ENCODE measurements around the gene TSSC4.

DNA sequence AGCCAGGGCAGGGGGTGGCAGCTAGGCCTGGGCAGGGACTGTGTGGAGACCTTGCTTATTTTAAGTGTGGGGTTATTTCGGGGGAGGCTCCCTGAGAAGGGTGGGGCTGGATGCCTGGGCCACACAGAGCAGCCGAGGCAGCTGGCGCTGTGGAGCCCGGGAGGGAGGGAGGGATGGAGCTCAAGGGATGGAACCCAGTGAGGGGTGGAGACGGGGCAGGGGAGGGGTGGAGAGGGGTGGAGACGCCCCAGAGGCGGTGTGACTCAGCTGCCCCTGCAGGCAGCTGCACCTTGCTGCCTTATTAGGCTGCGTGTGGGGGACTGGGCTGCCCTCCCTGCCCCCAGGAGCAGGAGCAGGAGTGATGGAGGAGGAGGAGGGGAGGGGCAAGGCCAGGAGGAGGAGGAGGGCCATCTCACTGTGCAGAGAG lies 9.8 kb upstream of the TSSC4 start:
- TF ChIP-seq, protein P1, sequence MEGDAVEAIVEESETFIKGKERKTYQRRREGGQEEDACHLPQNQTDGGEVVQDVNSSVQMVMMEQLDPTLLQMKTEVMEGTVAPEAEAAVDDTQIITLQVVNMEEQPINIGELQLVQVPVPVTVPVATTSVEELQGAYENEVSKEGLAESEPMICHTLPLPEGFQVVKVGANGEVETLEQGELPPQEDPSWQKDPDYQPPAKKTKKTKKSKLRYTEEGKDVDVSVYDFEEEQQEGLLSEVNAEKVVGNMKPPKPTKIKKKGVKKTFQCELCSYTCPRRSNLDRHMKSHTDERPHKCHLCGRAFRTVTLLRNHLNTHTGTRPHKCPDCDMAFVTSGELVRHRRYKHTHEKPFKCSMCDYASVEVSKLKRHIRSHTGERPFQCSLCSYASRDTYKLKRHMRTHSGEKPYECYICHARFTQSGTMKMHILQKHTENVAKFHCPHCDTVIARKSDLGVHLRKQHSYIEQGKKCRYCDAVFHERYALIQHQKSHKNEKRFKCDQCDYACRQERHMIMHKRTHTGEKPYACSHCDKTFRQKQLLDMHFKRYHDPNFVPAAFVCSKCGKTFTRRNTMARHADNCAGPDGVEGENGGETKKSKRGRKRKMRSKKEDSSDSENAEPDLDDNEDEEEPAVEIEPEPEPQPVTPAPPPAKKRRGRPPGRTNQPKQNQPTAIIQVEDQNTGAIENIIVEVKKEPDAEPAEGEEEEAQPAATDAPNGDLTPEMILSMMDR (tag by site-specific recombination; IDR thresholded peaks at IDR 0.05) = no peak
- TF ChIP-seq, protein P2, sequence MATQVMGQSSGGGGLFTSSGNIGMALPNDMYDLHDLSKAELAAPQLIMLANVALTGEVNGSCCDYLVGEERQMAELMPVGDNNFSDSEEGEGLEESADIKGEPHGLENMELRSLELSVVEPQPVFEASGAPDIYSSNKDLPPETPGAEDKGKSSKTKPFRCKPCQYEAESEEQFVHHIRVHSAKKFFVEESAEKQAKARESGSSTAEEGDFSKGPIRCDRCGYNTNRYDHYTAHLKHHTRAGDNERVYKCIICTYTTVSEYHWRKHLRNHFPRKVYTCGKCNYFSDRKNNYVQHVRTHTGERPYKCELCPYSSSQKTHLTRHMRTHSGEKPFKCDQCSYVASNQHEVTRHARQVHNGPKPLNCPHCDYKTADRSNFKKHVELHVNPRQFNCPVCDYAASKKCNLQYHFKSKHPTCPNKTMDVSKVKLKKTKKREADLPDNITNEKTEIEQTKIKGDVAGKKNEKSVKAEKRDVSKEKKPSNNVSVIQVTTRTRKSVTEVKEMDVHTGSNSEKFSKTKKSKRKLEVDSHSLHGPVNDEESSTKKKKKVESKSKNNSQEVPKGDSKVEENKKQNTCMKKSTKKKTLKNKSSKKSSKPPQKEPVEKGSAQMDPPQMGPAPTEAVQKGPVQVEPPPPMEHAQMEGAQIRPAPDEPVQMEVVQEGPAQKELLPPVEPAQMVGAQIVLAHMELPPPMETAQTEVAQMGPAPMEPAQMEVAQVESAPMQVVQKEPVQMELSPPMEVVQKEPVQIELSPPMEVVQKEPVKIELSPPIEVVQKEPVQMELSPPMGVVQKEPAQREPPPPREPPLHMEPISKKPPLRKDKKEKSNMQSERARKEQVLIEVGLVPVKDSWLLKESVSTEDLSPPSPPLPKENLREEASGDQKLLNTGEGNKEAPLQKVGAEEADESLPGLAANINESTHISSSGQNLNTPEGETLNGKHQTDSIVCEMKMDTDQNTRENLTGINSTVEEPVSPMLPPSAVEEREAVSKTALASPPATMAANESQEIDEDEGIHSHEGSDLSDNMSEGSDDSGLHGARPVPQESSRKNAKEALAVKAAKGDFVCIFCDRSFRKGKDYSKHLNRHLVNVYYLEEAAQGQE (tag by site-specific recombination; IDR thresholded peaks at IDR 0.05) = no peak
